OCI-LY1 (cell line): ENCODE results near the gene PTP4A2.

Experiments
- H2AFZ ChIP-seq: fragments of 200-600 bp; sonication (generic), shearing (Covaris generic); 2 replicates; pipeline ENCODE4 v1.6.0; 2014; ENCODE audit warnings: antibody characterized with exemption, mild to moderate bottlenecking, low read length
- H3F3A ChIP-seq: fragments of 200-600 bp; sonication (generic), shearing (Covaris generic); 2 replicates; pipeline ENCODE4 v1.6.0; 2014; ENCODE audit warnings: mild to moderate bottlenecking, antibody characterized with exemption, low read length, moderate library complexity; ENCODE audit not compliant: insufficient read depth
- H3K27ac ChIP-seq: fragments of 200-600 bp; sonication (generic); 2 replicates; pipeline ENCODE4 v1.5.1; 2014; ENCODE audit warnings: low read length, mixed run types, mild to moderate bottlenecking, low read depth; ENCODE audit not compliant: poor library complexity, severe bottlenecking
- H3K27me3 ChIP-seq: fragments of 200-600 bp; sonication (generic); 2 replicates; pipeline ENCODE4 v1.6.0; 2014; ENCODE audit warnings: antibody characterized with exemption, mild to moderate bottlenecking, low read length, moderate library complexity; ENCODE audit not compliant: insufficient read depth
- H3K36me3 ChIP-seq: fragments of 200-600 bp; sonication (generic); 2 replicates; pipeline ENCODE4 v1.6.1; 2014; ENCODE audit warnings: mild to moderate bottlenecking, antibody characterized with exemption, low read length, moderate library complexity, mixed read lengths; ENCODE audit not compliant: insufficient read depth
- H3K4me1 ChIP-seq: fragments of 200-600 bp; sonication (generic); 2 replicates; pipeline ENCODE4 v1.5.1; 2014; ENCODE audit warnings: mild to moderate bottlenecking, low read length, moderate library complexity; ENCODE audit not compliant: insufficient read depth, severe bottlenecking
- H3K4me2 ChIP-seq: fragments of 200-600 bp; sonication (generic), shearing (Covaris generic); 2 replicates; pipeline ENCODE4 v1.6.1; 2014; ENCODE audit warnings: low read length
- H3K4me3 ChIP-seq: fragments of 200-600 bp; sonication (generic); 2 replicates; pipeline ENCODE4 v1.5.1; 2014; ENCODE audit warnings: low read length, low read depth, mild to moderate bottlenecking, mixed read lengths; ENCODE audit not compliant: poor library complexity, severe bottlenecking
- H3K79me2 ChIP-seq: fragments of 200-600 bp; shearing (Covaris generic); 2 replicates; pipeline ENCODE4 v1.6.1; 2016; ENCODE audit warnings: mixed run types, low read length, mixed read lengths; ENCODE audit not compliant: insufficient read depth
- H3K9ac ChIP-seq: fragments of 200-600 bp; sonication (generic), shearing (Covaris generic); 2 replicates; pipeline ENCODE4 v1.6.1; 2014; ENCODE audit warnings: mild to moderate bottlenecking, low read length, mixed read lengths
- H3K9me2 ChIP-seq: fragments of 200-600 bp; sonication (generic), shearing (Covaris generic); 2 replicates; pipeline ENCODE4 v1.6.1; 2014; ENCODE audit warnings: low read depth, mild to moderate bottlenecking, low read length, mixed read lengths
- H3K9me3 ChIP-seq: fragments of 200-600 bp; shearing (Covaris generic); 2 replicates; pipeline ENCODE4 v1.6.1; 2014; ENCODE audit warnings: low read length, mixed read lengths
- H4K20me1 ChIP-seq: fragments of 200-600 bp; sonication (generic), shearing (Covaris generic); 2 replicates; pipeline ENCODE4 v1.6.0; 2016; ENCODE audit warnings: mild to moderate bottlenecking, low read length; ENCODE audit not compliant: insufficient read depth
- EZH2 ChIP-seq: fragments of 200-600 bp; sonication (generic), shearing (Covaris generic); IDR thresholded peaks from 2 replicates; pipeline ENCODE4 v1.8.0; 2017; ENCODE audit warnings: borderline replicate concordance, mixed run types, mild to moderate bottlenecking, antibody characterized with exemption, low read length, moderate library complexity, mixed read lengths
- TF ChIP-seq, protein P1 (sequence below): fragments of 200-600 bp; sonication (generic), shearing (Covaris generic); IDR thresholded peaks from 2 replicates; pipeline ENCODE4 v1.5.1; 2017; ENCODE audit warnings: mild to moderate bottlenecking, antibody characterized with exemption, low read length, moderate library complexity, mixed read lengths

The PTP4A2 gene

GRCh38 chr1:31859719-31860118, 78.4 kb downstream of the PTP4A2 start:
- TF ChIP-seq, protein P1, sequence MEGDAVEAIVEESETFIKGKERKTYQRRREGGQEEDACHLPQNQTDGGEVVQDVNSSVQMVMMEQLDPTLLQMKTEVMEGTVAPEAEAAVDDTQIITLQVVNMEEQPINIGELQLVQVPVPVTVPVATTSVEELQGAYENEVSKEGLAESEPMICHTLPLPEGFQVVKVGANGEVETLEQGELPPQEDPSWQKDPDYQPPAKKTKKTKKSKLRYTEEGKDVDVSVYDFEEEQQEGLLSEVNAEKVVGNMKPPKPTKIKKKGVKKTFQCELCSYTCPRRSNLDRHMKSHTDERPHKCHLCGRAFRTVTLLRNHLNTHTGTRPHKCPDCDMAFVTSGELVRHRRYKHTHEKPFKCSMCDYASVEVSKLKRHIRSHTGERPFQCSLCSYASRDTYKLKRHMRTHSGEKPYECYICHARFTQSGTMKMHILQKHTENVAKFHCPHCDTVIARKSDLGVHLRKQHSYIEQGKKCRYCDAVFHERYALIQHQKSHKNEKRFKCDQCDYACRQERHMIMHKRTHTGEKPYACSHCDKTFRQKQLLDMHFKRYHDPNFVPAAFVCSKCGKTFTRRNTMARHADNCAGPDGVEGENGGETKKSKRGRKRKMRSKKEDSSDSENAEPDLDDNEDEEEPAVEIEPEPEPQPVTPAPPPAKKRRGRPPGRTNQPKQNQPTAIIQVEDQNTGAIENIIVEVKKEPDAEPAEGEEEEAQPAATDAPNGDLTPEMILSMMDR = no peak
- no peak for TF ChIP-seq EZH2
- Histone ChIP-seq H3K79me2 (no peaks in the 10 kb centered on the region), H3K27me3 (no peaks in the 10 kb centered on the region), H3F3A (no peaks in the 10 kb centered on the region), H2AFZ (no peak overlapping the region), H3K4me2 (no peak overlapping the region), H3K36me3 (no peaks in the 10 kb centered on the region), H3K9me3 (no peaks in the 10 kb centered on the region), H3K27ac (no peak overlapping the region), H3K9ac (no peak overlapping the region), H4K20me1 (no peaks in the 10 kb centered on the region), H3K9me2 (no peaks in the 10 kb centered on the region), H3K4me3 (no peak overlapping the region), H3K4me1 (no peaks in the 10 kb centered on the region)

DNA sequence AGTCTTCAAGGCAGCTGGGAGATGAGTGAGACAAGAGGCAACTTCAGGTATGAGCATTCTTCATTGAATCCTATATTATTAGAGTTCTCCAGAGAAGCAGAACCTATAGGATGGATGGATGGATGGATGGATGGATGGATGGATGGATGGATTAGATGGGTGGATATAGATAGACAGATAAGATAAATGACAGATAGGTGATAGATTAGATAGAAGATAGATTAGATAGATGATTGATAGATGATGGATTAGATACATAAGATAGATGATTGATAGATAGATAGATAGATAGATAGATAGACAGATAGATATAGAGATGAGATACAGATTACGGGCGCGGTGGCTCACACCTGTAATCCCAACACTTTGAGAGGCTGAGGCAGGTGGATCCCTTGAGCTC, 79.1 kb downstream of the PTP4A2 start:
- Histone ChIP-seq H3K4me2 (no peak overlapping the region), H3F3A (no peaks in the 10 kb centered on the region), H3K9ac (no peak overlapping the region), H4K20me1 (no peaks in the 10 kb centered on the region), H3K79me2 (no peaks in the 10 kb centered on the region), H3K36me3 (no peaks in the 10 kb centered on the region), H3K9me2 (no peaks in the 10 kb centered on the region), H3K9me3 (no peaks in the 10 kb centered on the region), H3K4me3 (no peak overlapping the region), H3K27me3 (no peaks in the 10 kb centered on the region), H2AFZ (no peak overlapping the region), H3K27ac (no peak overlapping the region), H3K4me1 (no peaks in the 10 kb centered on the region)
- TF ChIP-seq EZH2 = no peak
- TF ChIP-seq, protein P1 = no peak

- Histone ChIP-seq H3K4me2 (no peak overlapping the region), H3K36me3 (no peaks in the 10 kb centered on the region), H3K27me3 (no peaks in the 10 kb centered on the region), H4K20me1 (no peaks in the 10 kb centered on the region), H3K4me3 (no peak overlapping the region), H2AFZ (no peak overlapping the region), H3K79me2 (no peaks in the 10 kb centered on the region), H3F3A (no peaks in the 10 kb centered on the region), H3K4me1 (no peaks in the 10 kb centered on the region), H3K9me2 (no peaks in the 10 kb centered on the region), H3K27ac (no peak overlapping the region), H3K9me3 (no peaks in the 10 kb centered on the region), H3K9ac (no peak overlapping the region)
- TF ChIP-seq EZH2 = no peak
- TF ChIP-seq, protein P1 = no peak
Measured at GRCh38 chr1:31857863-31858262, 80.3 kb downstream of the PTP4A2 start.
